22Rv1 (cell line): ENCODE measurements around the gene NCAM2.

Experiments
- ZFX ChIP-seq: fragments of 450-650 bp; IDR thresholded peaks from 2 replicates; pipeline ENCODE4 v1.6.1; 2017; ENCODE audit warnings: antibody characterized with exemption, borderline replicate concordance
- TF ChIP-seq, protein P1 (sequence below): fragments of 450-650 bp; IDR thresholded peaks from 2 replicates; pipeline ENCODE4 v1.5.1; 2017; ENCODE audit warnings: mild to moderate bottlenecking

GRCh38 chr21:21283810-21284209 is 285.6 kb downstream of the NCAM2 start:
- TF ChIP-seq, protein P1, sequence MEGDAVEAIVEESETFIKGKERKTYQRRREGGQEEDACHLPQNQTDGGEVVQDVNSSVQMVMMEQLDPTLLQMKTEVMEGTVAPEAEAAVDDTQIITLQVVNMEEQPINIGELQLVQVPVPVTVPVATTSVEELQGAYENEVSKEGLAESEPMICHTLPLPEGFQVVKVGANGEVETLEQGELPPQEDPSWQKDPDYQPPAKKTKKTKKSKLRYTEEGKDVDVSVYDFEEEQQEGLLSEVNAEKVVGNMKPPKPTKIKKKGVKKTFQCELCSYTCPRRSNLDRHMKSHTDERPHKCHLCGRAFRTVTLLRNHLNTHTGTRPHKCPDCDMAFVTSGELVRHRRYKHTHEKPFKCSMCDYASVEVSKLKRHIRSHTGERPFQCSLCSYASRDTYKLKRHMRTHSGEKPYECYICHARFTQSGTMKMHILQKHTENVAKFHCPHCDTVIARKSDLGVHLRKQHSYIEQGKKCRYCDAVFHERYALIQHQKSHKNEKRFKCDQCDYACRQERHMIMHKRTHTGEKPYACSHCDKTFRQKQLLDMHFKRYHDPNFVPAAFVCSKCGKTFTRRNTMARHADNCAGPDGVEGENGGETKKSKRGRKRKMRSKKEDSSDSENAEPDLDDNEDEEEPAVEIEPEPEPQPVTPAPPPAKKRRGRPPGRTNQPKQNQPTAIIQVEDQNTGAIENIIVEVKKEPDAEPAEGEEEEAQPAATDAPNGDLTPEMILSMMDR: no peak
- TF ChIP-seq ZFX: no peak
